Measurements from ENCODE around the gene CLK1.
A peak's percentile ranks its signal among the peaks of the same experiment; 100 is the strongest.
"Not testable (repeated sequence)": the region's sequence is repeated elsewhere in the genome, so short reads cannot be mapped to it uniquely, and the experiment has no call there.

The CLK1 gene

GRCh38 chr2:200864176-200865034 is at the start of gene CLK1:
Gene CLK1, minus strand, starts transcription at chr2:200864658. Its CDS starts 2,796 bp downstream, at chr2:200861862.
- peaks cover 20 to 36% (median 28%) of the 10 kb centered on the region in 11 experiments for H3K36me3 ChIP-seq
- H3K4me2 ChIP-seq: peak within 1 kb of the TSS; percentile 79 to 98 (median 90)
- H3K27ac ChIP-seq: peak within 1 kb of the TSS; percentile 97 to 100 (median 99)
- TF ChIP-seq Cebpa-rat (IDR thresholded peaks at IDR 0.05): no peak
- H3K4me3 ChIP-seq: peak within 1 kb of the TSS; percentile 74 to 99 (median 90)
- no peaks in the 10 kb centered on the region for H3K9me3 ChIP-seq (replicated peaks in 1 of 11)
- peaks cover 41 to 44% (median 42%) of the 10 kb centered on the region in 11 experiments for H4K20me1 ChIP-seq
- peaks cover 26 to 69% (median 49%) of the 10 kb centered on the region in 10 experiments for H3K4me1 ChIP-seq
- peak within 1 kb of the TSS; percentile 96 to 100 (median 99) for H3K9ac ChIP-seq
- no peaks in the 10 kb centered on the region for H3K27me3 ChIP-seq

DNA sequence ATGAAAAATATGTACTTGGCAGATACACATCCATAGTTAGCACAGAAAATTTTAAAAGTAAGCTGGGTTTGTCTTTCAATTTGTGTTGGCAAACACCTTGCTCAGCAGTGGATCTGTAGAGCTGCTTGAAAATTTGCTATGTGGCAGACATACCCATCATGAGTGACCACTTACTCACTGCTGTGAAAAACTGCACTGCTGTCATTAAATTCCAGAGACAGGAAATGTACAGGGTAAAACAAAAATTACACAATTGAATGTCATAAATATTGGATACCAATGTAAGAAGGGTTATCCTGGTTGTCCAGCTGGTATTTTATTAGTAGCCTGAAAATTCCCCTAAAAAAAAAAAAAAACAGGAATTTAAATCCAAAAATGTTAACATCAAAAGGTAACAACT is 49.2 kb upstream of the CLK1 start:
- Histone ChIP-seq H3K4me1 (no peaks in the 10 kb centered on the region), H3K4me2 (no peak overlapping the region), H3K9me3 (replicated peaks in 1 of 11) (no peaks in the 10 kb centered on the region), H3K9ac (peak overlapping the region in 1 of 11 experiments; percentile 0; a peak in 1 of 22 replicates), H4K20me1 (no peaks in the 10 kb centered on the region), H3K4me3 (no peak overlapping the region), H3K27me3 (no peaks in the 10 kb centered on the region), H3K36me3 (peaks cover 79 to 100% (median 97%) of the 10 kb centered on the region in 11 experiments), H3K27ac (no peak overlapping the region)
- no peak for TF ChIP-seq Cebpa-rat (IDR thresholded peaks at IDR 0.05)

DNA sequence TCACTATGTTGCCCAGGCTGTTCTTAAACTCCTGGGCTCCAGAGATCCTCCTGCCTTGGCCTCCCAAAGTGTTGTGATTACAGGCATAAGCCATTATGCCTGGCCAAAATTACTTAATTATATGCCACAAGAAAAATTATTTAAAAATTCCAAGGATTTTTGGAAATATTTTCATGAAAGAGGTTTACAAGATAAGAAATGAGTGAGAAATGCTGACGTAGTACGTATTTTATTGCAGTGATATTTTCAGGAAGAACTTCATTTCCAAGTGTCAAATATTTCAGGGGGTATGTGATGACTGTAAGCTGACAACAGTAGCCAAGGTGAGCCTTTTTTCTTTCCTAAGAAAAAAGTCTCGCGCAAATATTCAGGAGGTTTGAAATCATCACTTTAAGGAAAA is 45.5 kb upstream of the CLK1 start:
- H3K27ac ChIP-seq: no peak overlapping the region
- no peaks in the 10 kb centered on the region for H3K9me3 ChIP-seq (replicated peaks in 1 of 11)
- no peaks in the 10 kb centered on the region for H3K4me1 ChIP-seq
- TF ChIP-seq Cebpa-rat (IDR thresholded peaks at IDR 0.05): no peak
- peaks cover 60 to 98% (median 77%) of the 10 kb centered on the region in 11 experiments for H3K36me3 ChIP-seq
- no peak overlapping the region for H3K4me2 ChIP-seq
- no peaks in the 10 kb centered on the region for H4K20me1 ChIP-seq
- H3K9ac ChIP-seq: no peak overlapping the region
- no peaks in the 10 kb centered on the region for H3K27me3 ChIP-seq
- no peak overlapping the region for H3K4me3 ChIP-seq

GRCh38 chr2:200905618-200906296 is 41.3 kb upstream of the CLK1 start:
- Histone ChIP-seq H3K4me1 (peaks cover 0 to 12% (median 3%) of the 10 kb centered on the region in 10 experiments; a peak in 8 of 20 replicates), H3K9me3 (replicated peaks in 1 of 11) (no peaks in the 10 kb centered on the region), H3K36me3 (peaks cover 38 to 89% (median 58%) of the 10 kb centered on the region in 11 experiments), H3K27me3 (no peaks in the 10 kb centered on the region), H3K9ac (peak overlapping the region in 3 of 11 experiments; percentile 1 to 17 (median 13); a peak in 1 of 22 replicates), H4K20me1 (no peaks in the 10 kb centered on the region), H3K27ac (no peak overlapping the region), H3K4me2 (no peak overlapping the region), H3K4me3 (no peak overlapping the region)
- no peak for TF ChIP-seq Cebpa-rat (IDR thresholded peaks at IDR 0.05)

- H3K36me3 ChIP-seq: peaks cover 56 to 91% (median 71%) of the 10 kb centered on the region in 11 experiments
- no peak overlapping the region for H3K4me3 ChIP-seq
- H3K27ac ChIP-seq: no peak overlapping the region
- H3K27me3 ChIP-seq: no peaks in the 10 kb centered on the region
- TF ChIP-seq Cebpa-rat (IDR thresholded peaks at IDR 0.05): no peak
- H3K9ac ChIP-seq: no peak overlapping the region
- H4K20me1 ChIP-seq: no peaks in the 10 kb centered on the region
- peaks cover 0 to 12% (median 3%) of the 10 kb centered on the region in 10 experiments; a peak in 8 of 20 replicates for H3K4me1 ChIP-seq
- H3K9me3 ChIP-seq (replicated peaks in 1 of 11): no peaks in the 10 kb centered on the region
- H3K4me2 ChIP-seq: no peak overlapping the region
These were observed 37.1 kb upstream of the CLK1 start for GRCh38 chr2:200901459-200902072.

- peaks cover 70 to 92% (median 79%) of the 10 kb centered on the region in 11 experiments for H3K36me3 ChIP-seq
- peaks cover 0 to 12% (median 3%) of the 10 kb centered on the region in 10 experiments; a peak in 8 of 20 replicates for H3K4me1 ChIP-seq
- H3K9ac ChIP-seq: no peak overlapping the region; a peak in 1 of 22 replicates
- H3K9me3 ChIP-seq (replicated peaks in 1 of 11): no peaks in the 10 kb centered on the region
- H3K27me3 ChIP-seq: no peaks in the 10 kb centered on the region
- TF ChIP-seq Cebpa-rat (IDR thresholded peaks at IDR 0.05): no peak
- no peaks in the 10 kb centered on the region for H4K20me1 ChIP-seq
- no peak overlapping the region for H3K27ac ChIP-seq
- H3K4me3 ChIP-seq: no peak overlapping the region
- no peak overlapping the region for H3K4me2 ChIP-seq
These were observed 35.0 kb upstream of the CLK1 start for GRCh38 chr2:200899482-200899881.

- Histone ChIP-seq H3K4me2 (peak within 1 kb of the TSS; percentile 79 to 99 (median 88)), H3K27ac (peak within 1 kb of the TSS; percentile 71 to 92 (median 87)), H3K36me3 (peaks cover 15 to 28% (median 18%) of the 10 kb centered on the region in 11 experiments), H3K4me3 (peak within 1 kb of the TSS; percentile 67 to 77 (median 74)), H3K4me1 (peaks cover 34 to 44% (median 39%) of the 10 kb centered on the region in 10 experiments), H3K9me3 (replicated peaks in 1 of 11) (no peaks in the 10 kb centered on the region), H4K20me1 (no peaks in the 10 kb centered on the region), H3K27me3 (no peaks in the 10 kb centered on the region), H3K9ac (peak within 1 kb of the TSS; percentile 79 to 87 (median 85))
- peak in 1 of 11 experiments; percentile 55; a peak in 1 of 22 replicates for TF ChIP-seq Cebpa-rat (IDR thresholded peaks at IDR 0.05)
These were observed 24.5 kb upstream of the CLK1 start, which contains the start of the genes NIF3L1 and PPIL3 for GRCh38 chr2:200888704-200889625. Gene NIF3L1, plus strand, starts transcription at chr2:200889371. Its CDS starts 2,573 bp downstream, at chr2:200891944. Gene PPIL3, minus strand, starts transcription at chr2:200889077. Its CDS starts 1,462 bp downstream, at chr2:200887615.

GRCh38 chr2:200881715-200882249 is 17.3 kb upstream of the CLK1 start:
- not testable (repeated sequence) for H3K4me2 ChIP-seq; H3K27ac ChIP-seq; H3K4me3 ChIP-seq; H3K27me3 ChIP-seq; H3K9ac ChIP-seq; H3K9me3 ChIP-seq (replicated peaks in 1 of 11); H4K20me1 ChIP-seq
- H3K4me1 ChIP-seq: peaks cover 7 to 14% (median 8%) of the 10 kb centered on the region in 10 experiments
- H3K36me3 ChIP-seq: peaks cover 72 to 89% (median 87%) of the 10 kb centered on the region in 11 experiments

All from BLaER1 treated with 17β-estradiol and CSF1 and Interleukin-3, amounts not matched to agents 10 nM and 100 nM (cell line).